ENCODE data around the gene LEFTY1. TPM values are rescaled to one million over a fixed set of nuclear protein-coding genes. Genes with fewer than 3 reads are reported as not detected.
A peak's percentile ranks its signal among the peaks of the same experiment; 100 is the strongest.

The LEFTY1 gene
- total and polyA plus RNA-seq, 9 of the 15 experiments (the other 6 are each of a cell fraction or from before 2014, with no cell fraction given), result 0.07 to 0.24 (median 0.17) TPM; not detected in 5

GRCh38 chr1:225923692-225924555 is 35.0 kb upstream of the LEFTY1 start, which contains the start of gene PYCR2 (continued):
- TF ChIP-seq MGA (IDR thresholded peaks at IDR 0.05) (no peak), ATF7 (IDR thresholded peaks at IDR 0.05) (peak; percentile 90; the same call in 1 of the 2 replicates), USF2 (CRISPR knock-in tag; IDR thresholded peaks at IDR 0.05) (peak; percentile 96), GTF3C2 (IDR thresholded peaks at IDR 0.05; ENCODE audit: borderline replicate concordance, extremely low read depth, insufficient read length) (no peak), SMARCA4 (IDR thresholded peaks at IDR 0.05) (no peak), TRIM28 (IDR thresholded peaks at IDR 0.05) (peak; percentile 17; the same call in 1 of the 2 replicates), PRMT5 (CRISPR knock-in tag; IDR thresholded peaks at IDR 0.05) (0 out of 2 replicates have a peak, but pooled peaks have one; percentile 71), NFRKB (IDR thresholded peaks at IDR 0.05; ENCODE audit: low read depth) (0 out of 2 replicates have a peak, but pooled peaks have one; percentile 53), NR1H2 (CRISPR knock-in tag; IDR thresholded peaks at IDR 0.05) (no peak), NCOA4 (IDR thresholded peaks at IDR 0.05; ENCODE audit: partially characterized antibody) (no peak)

All from K562 (cell line).